NCI-H1694 treated with DMSO at 0.1 percent for 48 hours (cell line): ENCODE measurements around the gene IDI2.
"Not testable (repeated sequence)": the region's sequence is repeated elsewhere in the genome, so short reads cannot be mapped to it uniquely, and the experiment has no call there.

ENCODE experiments used
- DNase-seq: peaks from one replicate; lab custom pipeline; 2025; lab: John Stamatoyannopoulos, UW

IDI2 gene

GRCh38 chr10:1047937-1048336 lies 22.3 kb upstream of the IDI2 start:
- no peak for DNase-seq

- no peak for DNase-seq
Observed at GRCh38 chr10:1045415-1045814, 19.8 kb upstream of the IDI2 start.

- DNase-seq: no peak
Observed at GRCh38 chr10:1044964-1045363, 19.3 kb upstream of the IDI2 start.

- DNase-seq: no peak
Observed at GRCh38 chr10:1044146-1044545, 18.5 kb upstream of the IDI2 start.

- no peak for DNase-seq
Observed at GRCh38 chr10:1043532-1043995, 17.9 kb upstream of the IDI2 start.

- no peak for DNase-seq
Observed at GRCh38 chr10:1041514-1041913, 15.9 kb upstream of the IDI2 start.

- no peak for DNase-seq
Observed at GRCh38 chr10:1040133-1040532, 14.5 kb upstream of the IDI2 start.

GRCh38 chr10:1038769-1039168 lies 13.1 kb upstream of the IDI2 start:
- not testable (repeated sequence) for DNase-seq

GRCh38 chr10:1037098-1037497 lies 11.4 kb upstream of the IDI2 start:
- no peak for DNase-seq

GRCh38 chr10:1036341-1036791 lies 10.7 kb upstream of the IDI2 start:
- no peak for DNase-seq

GRCh38 chr10:1035201-1035600 lies 9.5 kb upstream of the IDI2 start:
- no peak for DNase-seq

- no peak for DNase-seq
Observed at GRCh38 chr10:1034758-1035157, 9.1 kb upstream of the IDI2 start.

- DNase-seq: no peak
Observed at GRCh38 chr10:1033601-1034000, 7.9 kb upstream of the IDI2 start.

- DNase-seq: no peak
Observed at GRCh38 chr10:1029838-1030237, 4.2 kb upstream of the IDI2 start.

- no peak for DNase-seq
Observed at GRCh38 chr10:1026578-1026977, 919 bp upstream of the IDI2 start.

- no peak for DNase-seq
Observed at GRCh38 chr10:1024103-1024502, 1.6 kb downstream of the IDI2 start.

GRCh38 chr10:1022413-1022812 lies 3.2 kb downstream of the IDI2 start:
- no peak for DNase-seq

GRCh38 chr10:1020958-1021357 lies 4.7 kb downstream of the IDI2 start:
- DNase-seq: no peak

- DNase-seq: no peak
Observed at GRCh38 chr10:1020460-1020859, 5.2 kb downstream of the IDI2 start.

GRCh38 chr10:1019362-1019761 lies 6.3 kb downstream of the IDI2 start:
- no peak for DNase-seq

- no peak for DNase-seq
Observed at GRCh38 chr10:1015688-1016087, 10.0 kb downstream of the IDI2 start.

- DNase-seq: no peak
Observed at GRCh38 chr10:1011696-1012095, 14.0 kb downstream of the IDI2 start.

GRCh38 chr10:1010703-1011102 lies 15.0 kb downstream of the IDI2 start:
- no peak for DNase-seq

- DNase-seq: not testable (repeated sequence)
Observed at GRCh38 chr10:1009947-1010346, 15.7 kb downstream of the IDI2 start.

GRCh38 chr10:1009071-1009494 lies 16.6 kb downstream of the IDI2 start:
- DNase-seq: no peak
